WTC11 (cell line): ENCODE data around the gene MICAL3. TPM values are rescaled to one million over a fixed set of nuclear protein-coding genes. Genes with fewer than 3 reads are reported as not detected.

ENCODE experiments used
- ATAC-seq: fragments of 200-7000 bp; cut with Tn5 transposase; 2 replicates; pipeline ENCODE4 v1.10.0; 2021; ENCODE audit warnings: mild to moderate bottlenecking, moderate library complexity
- CTCF ChIA-PET: fragments of 300-600 bp; sonication (Branson Sonifier 250); formaldehyde crosslinking; loops from one replicate; lab custom pipeline; 2021; ENCODE audit warnings: antibody characterized with exemption; lab: Charles Lee
- POLR2A ChIA-PET: fragments of 350-600 bp; sonication (Branson Sonifier 250); formaldehyde crosslinking; loops from one replicate; lab custom pipeline; 2021; ENCODE audit warnings: antibody characterized with exemption; lab: Charles Lee
- DNase-seq: peaks from one replicate; pipeline ENCODE4 v3.0.0; 2021; ENCODE audit warnings: low spot score
- H3K27ac Mint-ChIP-seq: 2 replicates; pipeline ENCODE4 v1.8.0; 2021; ENCODE audit warnings: mixed read lengths
- H3K27me3 Mint-ChIP-seq: 2 replicates; pipeline ENCODE4 v1.8.0; 2021; ENCODE audit warnings: low read depth, mild to moderate bottlenecking, moderate library complexity, mixed read lengths
- H3K36me3 Mint-ChIP-seq: 2 replicates; pipeline ENCODE4 v1.8.0; 2021; ENCODE audit warnings: mixed read lengths
- H3K4me1 Mint-ChIP-seq: 2 replicates; pipeline ENCODE4 v1.8.0; 2022; ENCODE audit warnings: mixed read lengths
- H3K4me3 Mint-ChIP-seq: 2 replicates; pipeline ENCODE4 v1.8.0; 2021; ENCODE audit warnings: mild to moderate bottlenecking, moderate library complexity, mixed read lengths
- H3K9me3 Mint-ChIP-seq: 2 replicates; pipeline ENCODE4 v1.8.0; 2021; ENCODE audit warnings: mixed read lengths
- ATF2 ChIP-seq: sonication (generic); formaldehyde crosslinking; IDR thresholded peaks from 2 replicates; pipeline ENCODE4 v1.8.1; 2022; ENCODE audit warnings: low read depth, missing genetic modification reagents, borderline replicate concordance
- ELF4 ChIP-seq: sonication (generic); formaldehyde crosslinking; IDR thresholded peaks from 2 replicates; pipeline ENCODE4 v1.8.1; 2022; ENCODE audit warnings: low read depth, mild to moderate bottlenecking, moderate library complexity, missing genetic modification reagents
- ERG ChIP-seq: fragments of 250-450 bp; sonication (Bioruptor Pico); IDR thresholded peaks from 2 replicates; pipeline ENCODE4 v1.8.0; 2021; ENCODE audit warnings: mild to moderate bottlenecking
- ETV6 ChIP-seq: sonication (generic); formaldehyde crosslinking; IDR thresholded peaks from 2 replicates; pipeline ENCODE4 v1.8.1; 2022; ENCODE audit warnings: mild to moderate bottlenecking, missing genetic modification reagents
- GTF2I ChIP-seq: fragments of 250-450 bp; sonication (Bioruptor Pico); conservative IDR thresholded peaks from 2 replicates; pipeline ENCODE4 v1.4.0; 2021; ENCODE audit warnings: mild to moderate bottlenecking
- HMGXB4 ChIP-seq: sonication (generic); formaldehyde crosslinking; IDR thresholded peaks from 2 replicates; pipeline ENCODE4 v1.8.1; 2023; ENCODE audit warnings: mild to moderate bottlenecking, moderate library complexity, missing genetic modification reagents
- NFE2L1 ChIP-seq: sonication (generic); formaldehyde crosslinking; IDR thresholded peaks from 2 replicates; pipeline ENCODE4 v1.8.1; 2023; ENCODE audit warnings: missing genetic modification reagents
- OVOL2 ChIP-seq: fragments of 250-450 bp; sonication (Bioruptor Pico); IDR thresholded peaks from 2 replicates; pipeline ENCODE4 v1.9.0; 2021; ENCODE audit warnings: mild to moderate bottlenecking, borderline replicate concordance
- RELA ChIP-seq: sonication (generic); formaldehyde crosslinking; IDR thresholded peaks from 2 replicates; pipeline ENCODE4 v1.8.1; 2022; ENCODE audit warnings: missing genetic modification reagents, mild to moderate bottlenecking, borderline replicate concordance
- SMAD3 ChIP-seq: sonication (generic); formaldehyde crosslinking; IDR thresholded peaks from 2 replicates; pipeline ENCODE4 v1.8.0; 2022; ENCODE audit warnings: missing genetic modification reagents, mild to moderate bottlenecking, borderline replicate concordance
- TEAD4 ChIP-seq: sonication (generic); formaldehyde crosslinking; IDR thresholded peaks from 2 replicates; pipeline ENCODE4 v1.8.0; 2022; ENCODE audit warnings: mild to moderate bottlenecking, missing genetic modification reagents
- ZNF532 ChIP-seq: fragments of 250-450 bp; sonication (Bioruptor Pico); IDR thresholded peaks from 2 replicates; pipeline ENCODE4 v1.9.0; 2021; ENCODE audit warnings: mild to moderate bottlenecking, borderline replicate concordance
- total RNA-seq: library from RNA; stranded (reverse); gene quantifications from 3 replicates; pipeline ENCODE4 v1.2.3, GENCODE V29; 2021
- TF ChIP-seq, protein P1 (sequence below): sonication (generic); formaldehyde crosslinking; IDR thresholded peaks from 2 replicates; pipeline ENCODE4 v1.8.0; 2022; ENCODE audit warnings: mild to moderate bottlenecking, missing genetic modification reagents
- TF ChIP-seq, protein P2 (sequence below): sonication (generic); formaldehyde crosslinking; IDR thresholded peaks from 2 replicates; pipeline ENCODE4 v1.8.1; 2023; ENCODE audit warnings: mild to moderate bottlenecking, missing genetic modification reagents

MICAL3 gene
- total RNA-seq, 1 experiment from 2014 or later, result 41.2 TPM

DNA sequence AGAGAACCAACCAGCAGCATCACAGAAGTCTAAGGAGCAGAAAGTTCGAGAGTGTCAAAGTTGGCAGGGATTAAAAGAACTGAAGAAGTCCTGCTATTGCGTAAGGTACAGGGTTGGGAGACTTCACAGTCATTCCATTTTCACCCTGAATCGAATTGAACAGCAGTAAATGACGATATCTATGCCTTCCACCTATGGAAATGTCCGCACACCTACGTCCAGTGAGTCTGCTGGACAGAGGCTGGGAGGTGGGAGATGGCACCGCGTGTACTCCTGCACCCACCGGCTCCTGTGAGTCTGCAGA is 116.7 kb downstream of the MICAL3 start (continued):
- TF ChIP-seq ATF2 (CRISPR knock-in tag) (no peak), ZNF532 (CRISPR knock-in tag) (no peak), GTF2I (CRISPR knock-in tag) (no peak), NFE2L1 (CRISPR knock-in tag) (no peak), ERG (CRISPR knock-in tag) (no peak), RELA (no peak), OVOL2 (CRISPR knock-in tag) (no peak), ETV6 (CRISPR knock-in tag) (no peak), HMGXB4 (CRISPR knock-in tag) (no peak), SMAD3 (no peak), ELF4 (CRISPR knock-in tag) (no peak), TEAD4 (CRISPR knock-in tag) (no peak)
- TF ChIP-seq, protein P1, sequence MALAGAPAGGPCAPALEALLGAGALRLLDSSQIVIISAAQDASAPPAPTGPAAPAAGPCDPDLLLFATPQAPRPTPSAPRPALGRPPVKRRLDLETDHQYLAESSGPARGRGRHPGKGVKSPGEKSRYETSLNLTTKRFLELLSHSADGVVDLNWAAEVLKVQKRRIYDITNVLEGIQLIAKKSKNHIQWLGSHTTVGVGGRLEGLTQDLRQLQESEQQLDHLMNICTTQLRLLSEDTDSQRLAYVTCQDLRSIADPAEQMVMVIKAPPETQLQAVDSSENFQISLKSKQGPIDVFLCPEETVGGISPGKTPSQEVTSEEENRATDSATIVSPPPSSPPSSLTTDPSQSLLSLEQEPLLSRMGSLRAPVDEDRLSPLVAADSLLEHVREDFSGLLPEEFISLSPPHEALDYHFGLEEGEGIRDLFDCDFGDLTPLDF (CRISPR knock-in tag), result no peak

GRCh38 chr22:17906978-17907747 is 117.2 kb downstream of the MICAL3 start:
- H3K27ac Mint-ChIP-seq, result no peak overlapping the region
- ChIA-PET POLR2A (no interaction called here), CTCF (interaction anchor here (1.1 to 7.0 kb wide), 2 partner anchors 17 to 169 kb away, joined by 3 to 44 read pairs; no protein-coding TSS in a partner anchor)
- DNase-seq (no peak), ATAC-seq (no peak)
- H3K36me3 Mint-ChIP-seq, result peaks cover 20% of the 10 kb centered on the region
- no peaks in the 10 kb centered on the region for H3K9me3 Mint-ChIP-seq
- no peaks in the 10 kb centered on the region for H3K27me3 Mint-ChIP-seq
- H3K4me1 Mint-ChIP-seq, result peaks cover 24% of the 10 kb centered on the region
- H3K4me3 Mint-ChIP-seq, result no peak overlapping the region
- TF ChIP-seq, protein P2, sequence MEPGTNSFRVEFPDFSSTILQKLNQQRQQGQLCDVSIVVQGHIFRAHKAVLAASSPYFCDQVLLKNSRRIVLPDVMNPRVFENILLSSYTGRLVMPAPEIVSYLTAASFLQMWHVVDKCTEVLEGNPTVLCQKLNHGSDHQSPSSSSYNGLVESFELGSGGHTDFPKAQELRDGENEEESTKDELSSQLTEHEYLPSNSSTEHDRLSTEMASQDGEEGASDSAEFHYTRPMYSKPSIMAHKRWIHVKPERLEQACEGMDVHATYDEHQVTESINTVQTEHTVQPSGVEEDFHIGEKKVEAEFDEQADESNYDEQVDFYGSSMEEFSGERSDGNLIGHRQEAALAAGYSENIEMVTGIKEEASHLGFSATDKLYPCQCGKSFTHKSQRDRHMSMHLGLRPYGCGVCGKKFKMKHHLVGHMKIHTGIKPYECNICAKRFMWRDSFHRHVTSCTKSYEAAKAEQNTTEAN (CRISPR knock-in tag), result no peak
